PC-3 (cell line): Measurements from ENCODE around the gene WNT5B. TPM values are rescaled to one million over a fixed set of nuclear protein-coding genes. Genes with fewer than 3 reads are reported as not detected.

Experiments
- ATAC-seq: fragments of 200-7000 bp; cut with Tn5 transposase; 2 replicates; pipeline ENCODE4 v1.9.1; 2020; ENCODE audit warnings: mild to moderate bottlenecking, moderate library complexity
- BruUV-seq: library from RNA; stranded (reverse); fragments of 400-500 nt; replicated peaks from 2 replicates; lab custom pipeline; 2021; lab: Mats Ljungman, UMichigan
- CTCF ChIA-PET: fragments of 300-600 bp; sonication (Branson Sonifier 250); formaldehyde crosslinking; loops from one replicate; lab custom pipeline; 2022; ENCODE audit warnings: antibody characterized with exemption; lab: Charles Lee
- POLR2A ChIA-PET: fragments of 300-600 bp; sonication (Branson Sonifier 250); formaldehyde crosslinking; loops from one replicate; lab custom pipeline; 2022; ENCODE audit warnings: antibody characterized with exemption; ENCODE audit not compliant: unreplicated experiment; lab: Charles Lee
- DNase-seq: peaks from one replicate; pipeline ENCODE4 v3.0.0-alpha.2; 2015
- H2AFZ ChIP-seq: fragments of 300-600 bp; sonication (generic); 2 replicates; pipeline ENCODE4 v1.6.0; 2016; ENCODE audit warnings: antibody characterized with exemption, low read length
- H3F3A ChIP-seq: fragments of 300-600 bp; sonication (generic); one replicate; pipeline ENCODE4 v1.6.0; 2017; ENCODE audit warnings: antibody characterized with exemption, low read length, control low read depth, mild to moderate bottlenecking; ENCODE audit not compliant: unreplicated experiment
- H3K27ac ChIP-seq: fragments of 300-600 bp; sonication (generic); 2 replicates; pipeline ENCODE4 v1.5.1; 2016; ENCODE audit warnings: mild to moderate bottlenecking, low read length
- H3K27me3 ChIP-seq: fragments of 300-600 bp; sonication (generic); 2 replicates; pipeline ENCODE4 v1.6.1; 2016; ENCODE audit warnings: low read length, mixed read lengths
- H3K36me3 ChIP-seq: fragments of 300-600 bp; sonication (generic); 2 replicates; pipeline ENCODE4 v1.6.1; 2016; ENCODE audit warnings: low read depth, mixed run types, low read length, mixed read lengths
- H3K4me1 ChIP-seq: fragments of 300-600 bp; sonication (generic); 2 replicates; pipeline ENCODE4 v1.5.1; 2016; ENCODE audit warnings: low read length; ENCODE audit not compliant: insufficient read depth
- H3K4me2 ChIP-seq: fragments of 300-600 bp; sonication (generic); 2 replicates; pipeline ENCODE4 v1.6.0; 2016; ENCODE audit warnings: low read length
- H3K4me3 ChIP-seq: fragments of 300-600 bp; sonication (generic); 2 replicates; pipeline ENCODE4 v1.5.1; 2016; ENCODE audit warnings: mild to moderate bottlenecking, low read length, mixed read lengths
- H3K79me2 ChIP-seq: fragments of 300-600 bp; sonication (generic); 2 replicates; pipeline ENCODE4 v1.6.1; 2017; ENCODE audit warnings: low read length, mixed read lengths
- H3K9ac ChIP-seq: fragments of 300-600 bp; sonication (generic); 2 replicates; pipeline ENCODE4 v1.6.0; 2016; ENCODE audit warnings: mild to moderate bottlenecking, low read length
- H3K9me2 ChIP-seq: fragments of 300-600 bp; sonication (generic); replicated peaks from 2 replicates; pipeline ENCODE4 v1.6.1; 2016; ENCODE audit warnings: mixed run types, low read length, mixed read lengths
- H3K9me3 ChIP-seq: fragments of 300-600 bp; sonication (generic); 2 replicates; pipeline ENCODE4 v1.6.1; 2016; ENCODE audit warnings: low read length, mixed read lengths
- H4K20me1 ChIP-seq: fragments of 300-600 bp; sonication (generic); 2 replicates; pipeline ENCODE4 v1.6.1; 2016; ENCODE audit warnings: low read length, mixed read lengths
- EZH2 ChIP-seq: fragments of 300-600 bp; sonication (generic); IDR thresholded peaks from one replicate; pipeline ENCODE4 v1.6.1; 2017; ENCODE audit warnings: antibody characterized with exemption, mild to moderate bottlenecking, low read length; ENCODE audit not compliant: unreplicated experiment
- EZH2phosphoT487 ChIP-seq: fragments of 300-600 bp; sonication (generic); IDR thresholded peaks from 2 replicates; pipeline ENCODE4 v1.6.1; 2018; ENCODE audit warnings: mild to moderate bottlenecking, antibody characterized with exemption, low read length, borderline replicate concordance
- intact Hi-C: fragments of 100-400 bp; cut with micrococcal nuclease; formaldehyde crosslinking; loops from 2 replicates; pipeline ENCODE4 v1.9.0; 2023
- total RNA-seq: library from RNA; depleted of rRNA; stranded (reverse); fragments of >200 nt; gene quantifications from 2 replicates; pipeline ENCODE4 v1.2.3, GENCODE V29; 2014
- TF ChIP-seq, protein P1 (sequence below): fragments of 300-600 bp; sonication (generic); conservative IDR thresholded peaks from 2 replicates; pipeline ENCODE4 v1.5.1; 2017; ENCODE audit warnings: antibody characterized with exemption, low read depth, mild to moderate bottlenecking, low read length

The WNT5B gene
- total RNA-seq, 1 experiment from 2014 or later: 2.2 TPM

DNA sequence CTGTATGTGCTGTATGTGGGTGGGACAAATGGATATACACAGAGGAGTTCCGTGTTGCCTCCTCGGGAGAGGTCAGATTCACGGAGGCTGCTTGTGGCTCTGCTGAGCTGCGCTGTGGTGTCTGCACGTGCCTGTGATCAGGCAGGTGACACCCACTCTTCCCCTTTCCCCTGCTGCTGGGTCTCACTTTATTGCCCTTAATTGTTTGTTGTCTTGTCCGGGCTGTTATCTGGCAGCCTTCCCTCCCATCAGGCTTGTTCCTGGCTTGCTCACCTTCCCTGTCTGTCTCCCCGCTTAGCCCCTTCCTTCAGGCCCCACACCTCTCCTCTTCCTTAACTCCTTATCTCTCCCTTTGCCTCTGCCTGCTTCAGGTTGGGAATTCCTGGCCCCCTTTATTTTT lies 13.5 kb downstream of the WNT5B start:
- Histone ChIP-seq H3K9me3 (no peaks in the 10 kb centered on the region), H3K36me3 (no peaks in the 10 kb centered on the region), H3K27me3 (no peaks in the 10 kb centered on the region), H3K4me2 (no peak overlapping the region), H4K20me1 (no peaks in the 10 kb centered on the region), H3K79me2 (no peaks in the 10 kb centered on the region), H3K4me3 (no peak overlapping the region), H3K9me2 (no peaks in the 10 kb centered on the region), H3F3A (no peaks in the 10 kb centered on the region), H3K27ac (no peak overlapping the region), H3K4me1 (no peaks in the 10 kb centered on the region), H3K9ac (no peak overlapping the region), H2AFZ (no peak overlapping the region)
- TF ChIP-seq, protein P1, sequence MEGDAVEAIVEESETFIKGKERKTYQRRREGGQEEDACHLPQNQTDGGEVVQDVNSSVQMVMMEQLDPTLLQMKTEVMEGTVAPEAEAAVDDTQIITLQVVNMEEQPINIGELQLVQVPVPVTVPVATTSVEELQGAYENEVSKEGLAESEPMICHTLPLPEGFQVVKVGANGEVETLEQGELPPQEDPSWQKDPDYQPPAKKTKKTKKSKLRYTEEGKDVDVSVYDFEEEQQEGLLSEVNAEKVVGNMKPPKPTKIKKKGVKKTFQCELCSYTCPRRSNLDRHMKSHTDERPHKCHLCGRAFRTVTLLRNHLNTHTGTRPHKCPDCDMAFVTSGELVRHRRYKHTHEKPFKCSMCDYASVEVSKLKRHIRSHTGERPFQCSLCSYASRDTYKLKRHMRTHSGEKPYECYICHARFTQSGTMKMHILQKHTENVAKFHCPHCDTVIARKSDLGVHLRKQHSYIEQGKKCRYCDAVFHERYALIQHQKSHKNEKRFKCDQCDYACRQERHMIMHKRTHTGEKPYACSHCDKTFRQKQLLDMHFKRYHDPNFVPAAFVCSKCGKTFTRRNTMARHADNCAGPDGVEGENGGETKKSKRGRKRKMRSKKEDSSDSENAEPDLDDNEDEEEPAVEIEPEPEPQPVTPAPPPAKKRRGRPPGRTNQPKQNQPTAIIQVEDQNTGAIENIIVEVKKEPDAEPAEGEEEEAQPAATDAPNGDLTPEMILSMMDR: no peak
- no peak for TF ChIP-seq EZH2
- BruUV-seq: no TSS peak
- ChIA-PET POLR2A (no interaction called here), CTCF (no interaction called here)
- DNase-seq (no peak), ATAC-seq (no peak)
- intact Hi-C loops: no loop called here

DNA sequence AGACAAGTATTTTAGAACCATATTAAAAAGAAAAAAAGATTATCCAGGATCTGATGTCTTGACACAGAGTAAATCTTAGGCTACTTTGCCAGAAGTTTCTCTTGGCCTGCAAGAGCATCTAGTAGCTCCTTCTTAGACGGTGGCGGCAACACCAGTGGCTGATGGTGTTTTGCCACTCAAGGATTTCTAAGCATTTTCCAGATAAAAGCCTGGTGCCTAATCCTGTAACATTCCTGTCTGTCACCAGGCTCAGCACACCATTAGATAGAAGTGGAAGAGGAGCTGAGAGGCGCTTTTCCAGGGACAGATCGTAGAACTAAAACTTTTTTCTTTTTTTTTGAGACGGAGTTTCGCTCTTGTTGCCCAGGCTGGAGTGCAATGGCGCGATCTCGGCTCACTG lies 14.0 kb downstream of the WNT5B start:
- no TSS peak for BruUV-seq
- POLR2A ChIA-PET: no interaction called here
- Histone ChIP-seq H3K27me3 (no peaks in the 10 kb centered on the region), H3K4me1 (no peaks in the 10 kb centered on the region), H3K79me2 (no peaks in the 10 kb centered on the region), H3K9ac (no peak overlapping the region), H3K36me3 (no peaks in the 10 kb centered on the region), H3K4me3 (no peak overlapping the region), H2AFZ (no peak overlapping the region), H4K20me1 (no peaks in the 10 kb centered on the region), H3K9me3 (no peaks in the 10 kb centered on the region), H3K9me2 (no peaks in the 10 kb centered on the region), H3K4me2 (no peak overlapping the region), H3K27ac (no peak overlapping the region), H3F3A (no peaks in the 10 kb centered on the region)
- CTCF ChIA-PET: no interaction called here
- DNase-seq (no peak), ATAC-seq (no peak)
- intact Hi-C loops: no loop called here
- TF ChIP-seq EZH2phosphoT487: no peak
- TF ChIP-seq, protein P1: no peak
- TF ChIP-seq EZH2: no peak

DNA sequence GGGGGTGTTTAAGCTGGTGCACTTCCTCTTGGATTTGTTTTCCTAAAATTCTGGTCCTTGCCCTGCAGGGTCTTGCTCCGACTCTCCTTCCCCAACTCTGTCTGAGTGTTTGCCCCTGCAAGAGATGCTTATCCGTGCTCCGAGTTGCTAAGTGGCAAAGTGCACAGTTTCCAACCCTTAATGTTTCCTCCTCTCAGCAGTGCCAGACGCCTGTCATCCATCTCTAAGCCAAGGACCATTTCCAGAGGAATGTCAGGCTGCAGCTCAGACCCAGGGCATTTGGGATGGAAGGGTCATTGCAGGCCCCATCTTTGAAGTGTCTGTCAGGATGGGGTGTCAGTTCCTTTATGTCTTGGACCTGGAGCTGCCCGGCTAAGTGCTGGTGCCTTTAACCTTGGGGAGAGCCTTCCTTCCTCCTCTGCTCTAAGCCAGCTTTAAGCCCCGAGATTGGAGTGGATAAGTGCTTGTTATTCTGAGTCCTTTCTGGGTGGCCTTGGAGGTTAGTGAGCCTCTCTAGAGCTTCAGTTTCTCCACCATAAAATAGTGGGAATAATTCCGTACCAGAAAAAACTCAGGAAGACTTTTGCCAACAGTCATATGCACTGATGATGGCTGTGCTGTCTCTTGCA lies 15.0 kb downstream of the WNT5B start:
- H3K9me2 ChIP-seq: no peaks in the 10 kb centered on the region
- ATAC-seq: no peak
- BruUV-seq: no TSS peak
- H3K36me3 ChIP-seq: no peaks in the 10 kb centered on the region
- no peak overlapping the region for H2AFZ ChIP-seq
- H3K9me3 ChIP-seq: no peaks in the 10 kb centered on the region
- no peaks in the 10 kb centered on the region for H4K20me1 ChIP-seq
- no peak overlapping the region for H3K4me2 ChIP-seq
- TF ChIP-seq EZH2: no peak
- TF ChIP-seq EZH2phosphoT487: no peak
- TF ChIP-seq, protein P1: no peak
- H3K4me3 ChIP-seq: no peak overlapping the region
- no peaks in the 10 kb centered on the region for H3K79me2 ChIP-seq
- DNase-seq: no peak
- ChIA-PET CTCF (interaction anchor here (0.7 to 0.8 kb wide), 2 partner anchors 10 kb away, joined by 4 to 10 read pairs; no protein-coding TSS in a partner anchor), POLR2A (no interaction called here)
- no peak overlapping the region for H3K27ac ChIP-seq
- H3K9ac ChIP-seq: no peak overlapping the region
- intact Hi-C loops: no loop called here
- H3K27me3 ChIP-seq: no peaks in the 10 kb centered on the region
- no peaks in the 10 kb centered on the region for H3F3A ChIP-seq
- peaks cover 7% of the 10 kb centered on the region for H3K4me1 ChIP-seq
